ENCODE data around the gene ACADS. TPM values are rescaled to one million over a fixed set of nuclear protein-coding genes. Genes with fewer than 3 reads are reported as not detected.

Gene ACADS
- total and polyA plus RNA-seq, 9 of the 15 experiments (the other 6 are each of a cell fraction or from before 2014, with no cell fraction given) = 0.06 to 20.3 (median 8.8) TPM

- no peak for TF ChIP-seq SRF (CRISPR knock-in tag; IDR thresholded peaks at IDR 0.05)
Measured at GRCh38 chr12:120684523-120684932, 41.1 kb upstream of the ACADS start (continued).

GRCh38 chr12:120685522-120685921, 40.1 kb upstream of the ACADS start:
- in situ Hi-C loops (cut with MboI) (no loop called here), intact Hi-C loops (cut with micrococcal nuclease) (no loop called here)
- Histone ChIP-seq H3K36me3 (ENCODE audit: control insufficient read depth, insufficient read depth, low read length) (peaks cover 6% of the 10 kb centered on the region; the same call in 2 of the 3 replicates), H2AFZ (ENCODE audit: low read depth, low read length) (peak overlapping the region; percentile 96), H3K27me3 (ENCODE audit: control insufficient read depth in 2 of 2, insufficient read depth in 2 of 2, low read length in 2 of 2) (peaks cover 0 to 2% of the 10 kb centered on the region in 2 experiments; a peak in 2 of 5 replicates), H3K9me1 (ENCODE audit: control insufficient read depth, insufficient read depth, low read length) (no peaks in the 10 kb centered on the region), H3K4me3 (peak overlapping the region; percentile 91; the same call in 1 of the 2 replicates), H4K20me1 (replicated peaks; ENCODE audit: control insufficient read depth, insufficient read depth, low read length) (peaks cover 16% of the 10 kb centered on the region), H3K4me1 (replicated peaks in 1 of 2; ENCODE audit: control insufficient read depth in 2 of 2, insufficient read depth in 2 of 2, low read length in 2 of 2) (peaks cover 14 to 17% of the 10 kb centered on the region in 2 experiments; a peak in 3 of 5 replicates), H3K27ac (ENCODE audit: extremely low read depth, low read depth, low read length) (no peak overlapping the region), H3K9ac (ENCODE audit: insufficient read depth in 1 of 2, low read depth in 2 of 2, low read length in 2 of 2) (peak overlapping the region in 1 of 2 experiments; percentile 87; a peak in 1 of 4 replicates), H3K79me2 (ENCODE audit: control insufficient read depth, insufficient read depth, low read length) (peaks cover 36% of the 10 kb centered on the region), H3K4me2 (ENCODE audit: insufficient read depth, low read length) (no peak overlapping the region), H3K9me3 (replicated peaks; ENCODE audit: control insufficient read depth, insufficient read depth, low read depth, low read length) (no peaks in the 10 kb centered on the region)
- FAIRE-seq (no peak), ATAC-seq (no peak), DNase-seq (ENCODE audit: extremely low read depth in 1 of 4, low spot score in 3 of 4) (no peak)
- CTCF ChIA-PET (ENCODE audit: low intra/inter-chr PET ratio) = no interaction called here
- POLR2A ChIA-PET = interaction anchor here (0.6 kb wide), 1 partner anchor 470 kb away, joined by 3 read pairs; no protein-coding TSS in a partner anchor
- 69% methylated on average over 3 of the region's 3 CpGs for WGBS (ENCODE audit: insufficient coverage, low coverage, missing lambda C conversion rate)
- no TSS peak for BruUV-seq (replicated peaks)
- no peak for TF ChIP-seq SMAD3 (CRISPR knock-in tag; conservative IDR thresholded peaks at IDR 0.05)
- TF ChIP-seq NEUROD1 (IDR thresholded peaks at IDR 0.05; ENCODE audit: borderline replicate concordance, low read depth, low read length, partially characterized antibody) = no peak
- TF ChIP-seq ZNF780A (CRISPR knock-in tag; IDR thresholded peaks at IDR 0.05) = no peak
- TF ChIP-seq MNT (conservative IDR thresholded peaks at IDR 0.05) = no peak
- TF ChIP-seq ELF2 (CRISPR knock-in tag; IDR thresholded peaks at IDR 0.05) = no peak
- TF ChIP-seq ETV1 (tag; conservative IDR thresholded peaks at IDR 0.05; ENCODE audit: low read depth) = no peak
- no peak for TF ChIP-seq SAP30 (IDR thresholded peaks at IDR 0.05; ENCODE audit: borderline replicate concordance, insufficient read depth, low read depth, low read length, poor library complexity, severe bottlenecking)
- no peak for TF ChIP-seq TEAD2 (tag; IDR thresholded peaks at IDR 0.05)
- no peak for TF ChIP-seq ZNF764 (CRISPR knock-in tag; IDR thresholded peaks at IDR 0.05; ENCODE audit: low read depth)
- no peak for TF ChIP-seq POLR2AphosphoS5 (IDR thresholded peaks at IDR 0.05; ENCODE audit: control insufficient read depth, insufficient read depth, low read depth, low read length)
- no peak for TF ChIP-seq THAP7 (CRISPR knock-in tag; IDR thresholded peaks at IDR 0.05)
- no peak for TF ChIP-seq ZNF830 (CRISPR knock-in tag; IDR thresholded peaks at IDR 0.05)
- TF ChIP-seq ZNF174 (CRISPR knock-in tag; IDR thresholded peaks at IDR 0.05) = no peak
- no peak for TF ChIP-seq RBM14 (IDR thresholded peaks at IDR 0.05; ENCODE audit: borderline replicate concordance, insufficient read depth, low read depth, low read length)
- no peak for TF ChIP-seq UBTF (IDR thresholded peaks at IDR 0.05; ENCODE audit: borderline replicate concordance in 1 of 2, low read depth in 2 of 2, low read length in 2 of 2)

All from K562 (cell line).